PFSK-1 (cell line): Measurements from ENCODE around the gene RALGPS1.

ENCODE experiments used
- FOXP2 ChIP-seq: optimal IDR thresholded peaks from 2 replicates; pipeline ENCODE3; 2011; ENCODE audit warnings: borderline replicate concordance, control low read depth, inconsistent platforms; ENCODE audit not compliant: insufficient read depth; ENCODE audit errors: extremely low read length, extremely low read depth
- POLR2AphosphoS5 ChIP-seq: IDR thresholded peaks from 2 replicates; pipeline ENCODE4 v1.6.1; 2012; ENCODE audit warnings: low read depth, mild to moderate bottlenecking, control low read depth, low read length, moderate library complexity
- REST ChIP-seq, 2 experiments: IDR thresholded peaks; 2 replicates each; pipeline versions ENCODE4 v1.6.1 to v1.8.0; 2011 to 2012; ENCODE audit warnings: low read depth in 2 of 2, low read length in 2 of 2, control low read depth in 1 of 2, inconsistent platforms in 1 of 2, mild to moderate bottlenecking in 1 of 2, moderate library complexity in 1 of 2; ENCODE audit not compliant: insufficient read depth in 1 of 2
- SIN3A ChIP-seq: IDR thresholded peaks from 2 replicates; pipeline ENCODE4 v1.6.1; 2012; ENCODE audit warnings: mild to moderate bottlenecking, low read length, moderate library complexity, borderline replicate concordance; ENCODE audit not compliant: insufficient read depth
- TAF1 ChIP-seq: IDR thresholded peaks from 2 replicates; pipeline ENCODE4 v1.6.1; 2012; ENCODE audit warnings: low read length, control low read depth, borderline replicate concordance; ENCODE audit not compliant: insufficient read depth

The RALGPS1 gene

DNA sequence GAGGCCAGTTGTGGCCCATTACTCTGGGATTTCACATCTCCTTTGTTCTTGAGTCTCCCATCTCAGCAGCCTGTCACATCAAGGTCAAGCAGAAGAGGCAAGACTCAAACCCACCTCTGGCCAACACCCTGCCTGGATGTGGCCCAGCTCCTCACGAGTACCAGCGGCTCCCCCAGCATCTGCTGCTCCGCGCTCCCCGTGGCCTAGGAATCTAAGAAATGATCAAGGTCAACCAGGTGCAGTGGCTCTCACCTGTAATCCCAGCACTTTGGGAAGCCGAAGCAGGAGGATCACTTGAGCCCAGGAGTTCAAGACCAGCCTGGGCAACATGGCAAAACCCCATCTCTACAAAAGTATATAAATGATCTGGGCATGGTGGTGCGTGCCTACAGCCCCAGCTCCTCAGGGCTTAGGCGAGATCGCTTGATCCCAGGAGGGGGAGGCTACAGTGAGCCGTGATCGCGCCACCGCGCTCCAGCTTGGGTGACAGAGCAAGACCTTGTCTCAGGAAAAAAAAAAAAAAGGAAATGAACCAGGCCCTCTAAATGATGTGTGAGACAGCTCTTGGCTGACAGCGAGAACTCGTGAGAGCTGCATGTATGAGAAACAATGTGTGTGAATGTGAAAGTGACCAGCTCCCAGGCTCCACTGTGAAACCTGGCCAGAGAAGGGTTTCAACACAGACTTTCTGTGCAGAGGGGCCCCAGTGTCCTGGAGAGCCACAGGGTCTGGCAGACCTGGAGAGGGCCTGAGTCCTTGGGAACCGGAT is 269.4 kb downstream of the RALGPS1 start:
- TF ChIP-seq REST (IDR thresholded peaks at IDR 0.05; ENCODE audit: insufficient read depth in 1 of 2, low read depth in 2 of 2, low read length in 2 of 2) (no peak), TAF1 (no peak), POLR2AphosphoS5 (no peak), SIN3A (no peak), FOXP2 (no peak)

DNA sequence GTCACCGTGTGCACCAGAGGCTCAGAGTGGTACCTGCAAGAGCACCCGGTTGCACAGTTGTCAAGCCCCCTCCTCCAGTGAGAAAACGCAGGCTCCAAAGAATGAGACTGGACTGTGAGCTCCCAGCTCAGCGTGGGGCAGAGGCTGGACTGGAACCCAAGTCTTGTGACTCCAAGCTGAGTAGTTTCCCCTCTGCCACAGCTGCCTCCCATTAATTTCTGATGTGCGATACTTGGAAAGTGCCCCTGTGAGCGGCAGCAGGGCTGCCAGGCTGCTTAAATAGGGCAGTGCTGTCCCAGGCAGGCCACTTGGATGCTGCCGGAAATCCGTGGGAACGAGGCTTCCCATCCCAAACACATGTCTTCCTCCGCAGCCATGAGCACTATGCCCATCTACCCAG is 270.1 kb downstream of the RALGPS1 start:
- TF ChIP-seq TAF1 (no peak), SIN3A (no peak), REST (IDR thresholded peaks at IDR 0.05; ENCODE audit: insufficient read depth in 1 of 2, low read depth in 2 of 2, low read length in 2 of 2) (no peak), POLR2AphosphoS5 (no peak), FOXP2 (no peak)

DNA sequence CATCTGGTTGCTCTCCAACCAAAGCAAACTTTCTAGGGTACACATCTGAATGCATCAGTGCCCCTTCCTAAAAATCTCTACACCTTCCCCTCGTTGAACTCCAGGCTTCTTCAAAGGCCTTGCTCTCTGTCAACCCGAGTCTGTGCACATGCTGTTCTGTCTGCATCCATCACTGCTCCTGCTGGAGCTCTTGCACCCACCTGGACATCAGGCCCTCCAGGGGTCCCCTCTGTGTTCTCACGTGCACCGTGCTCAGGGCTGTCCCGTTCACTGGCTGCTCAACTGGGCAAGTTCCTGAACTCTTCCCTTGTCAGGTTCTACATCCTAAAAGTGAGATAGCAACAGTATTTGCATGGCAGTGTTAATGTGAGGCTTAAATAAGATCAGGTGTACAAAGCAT is 270.6 kb downstream of the RALGPS1 start:
- TF ChIP-seq POLR2AphosphoS5 (no peak), TAF1 (no peak), FOXP2 (no peak)

GRCh38 chr9:127185931-127186781 is 271.6 kb downstream of the RALGPS1 start:
- TF ChIP-seq TAF1, result no peak
- no peak for TF ChIP-seq POLR2AphosphoS5
- no peak for TF ChIP-seq FOXP2

GRCh38 chr9:127186806-127187205 is 272.2 kb downstream of the RALGPS1 start:
- TF ChIP-seq POLR2AphosphoS5 (no peak), SIN3A (no peak), TAF1 (no peak), REST (IDR thresholded peaks at IDR 0.05; ENCODE audit: insufficient read depth in 1 of 2, low read depth in 2 of 2, low read length in 2 of 2) (no peak), FOXP2 (no peak)
